Measurements from ENCODE around the gene SHC2. TPM values are rescaled to one million over a fixed set of nuclear protein-coding genes. Genes with fewer than 3 reads are reported as not detected.
"Not testable (repeated sequence)": the region's sequence is repeated elsewhere in the genome, so short reads cannot be mapped to it uniquely, and the experiment has no call there.

SHC2 gene
- polyA plus RNA-seq, 1 donor: 27.7 TPM

- DNase-seq: not testable (repeated sequence)
Observed at GRCh38 chr19:427675-428074, 33.2 kb downstream of the SHC2 start.

- DNase-seq: no peak
Observed at GRCh38 chr19:426725-427445, 33.9 kb downstream of the SHC2 start.

GRCh38 chr19:425056-425455 lies 35.8 kb downstream of the SHC2 start:
- DNase-seq: no peak

- no peak for DNase-seq
Observed at GRCh38 chr19:424546-424945, 36.3 kb downstream of the SHC2 start.

GRCh38 chr19:423691-424466 lies 37.0 kb downstream of the SHC2 start:
- no peak for DNase-seq

GRCh38 chr19:422917-423226 lies 38.0 kb downstream of the SHC2 start:
- not testable (repeated sequence) for DNase-seq

- no peak for DNase-seq
Observed at GRCh38 chr19:422213-422916, 38.5 kb downstream of the SHC2 start.

GRCh38 chr19:419721-420515 lies 40.9 kb downstream of the SHC2 start:
- no peak for DNase-seq

GRCh38 chr19:418761-419671 lies 41.8 kb downstream of the SHC2 start:
- DNase-seq: no peak

GRCh38 chr19:416416-416815 lies 44.4 kb downstream of the SHC2 start:
- no peak for DNase-seq

- no peak for DNase-seq
Observed at GRCh38 chr19:415292-415691, 45.5 kb downstream of the SHC2 start.

- no peak for DNase-seq
Observed at GRCh38 chr19:413756-414420, 46.9 kb downstream of the SHC2 start.

GRCh38 chr19:412356-413355 lies 48.2 kb downstream of the SHC2 start:
- DNase-seq: no peak

GRCh38 chr19:411723-412355 lies 49.0 kb downstream of the SHC2 start:
- DNase-seq: no peak

GRCh38 chr19:411121-411722 lies 49.6 kb downstream of the SHC2 start:
- DNase-seq: not testable (repeated sequence)

- no peak for DNase-seq
Observed at GRCh38 chr19:410243-410781, 50.5 kb downstream of the SHC2 start.

GRCh38 chr19:409516-410242 lies 51.2 kb downstream of the SHC2 start:
- DNase-seq: no peak
